Mesothelial cell of epicardium (in vitro differentiated cells): ENCODE results near the gene PACRG. TPM values are rescaled to one million over a fixed set of nuclear protein-coding genes. Genes with fewer than 3 reads are reported as not detected.

Experiments
- DNase-seq, 2 experiments: peaks; one replicate each; pipeline ENCODE4 v3.0.0; 2021; ENCODE audit warnings: low spot score in 2 of 2; ENCODE audit not compliant: unreplicated experiment in 2 of 2
- H3K27ac Mint-ChIP-seq: 2 replicates; pipeline ENCODE4 v1.8.0; 2021; ENCODE audit warnings: mixed read lengths
- H3K27me3 Mint-ChIP-seq: 2 replicates; pipeline ENCODE4 v1.8.0; 2021; ENCODE audit warnings: low read depth, mixed read lengths
- H3K36me3 Mint-ChIP-seq: 2 replicates; pipeline ENCODE4 v1.8.0; 2021; ENCODE audit warnings: mixed read lengths
- H3K4me1 Mint-ChIP-seq: 2 replicates; pipeline ENCODE4 v1.8.0; 2021; ENCODE audit warnings: mixed read lengths
- H3K4me3 Mint-ChIP-seq: 2 replicates; pipeline ENCODE4 v1.8.0; 2021; ENCODE audit warnings: mild to moderate bottlenecking, moderate library complexity, mixed read lengths
- H3K9me3 Mint-ChIP-seq: 2 replicates; pipeline ENCODE4 v1.8.0; 2021; ENCODE audit warnings: mixed read lengths
- total RNA-seq: library from RNA; stranded (reverse); gene quantifications from 3 replicates; pipeline ENCODE4 v1.2.1, GENCODE V29; 2021
- TF ChIP-seq, protein P1 (sequence below): fragments of 200-600 bp; sonication (generic); IDR thresholded peaks from one replicate; pipeline ENCODE4 v1.5.0; 2021; ENCODE audit warnings: antibody characterized with exemption; ENCODE audit not compliant: unreplicated experiment

Gene PACRG
- total RNA-seq, 1 donor from 2014 or later = 1.6 TPM

DNA sequence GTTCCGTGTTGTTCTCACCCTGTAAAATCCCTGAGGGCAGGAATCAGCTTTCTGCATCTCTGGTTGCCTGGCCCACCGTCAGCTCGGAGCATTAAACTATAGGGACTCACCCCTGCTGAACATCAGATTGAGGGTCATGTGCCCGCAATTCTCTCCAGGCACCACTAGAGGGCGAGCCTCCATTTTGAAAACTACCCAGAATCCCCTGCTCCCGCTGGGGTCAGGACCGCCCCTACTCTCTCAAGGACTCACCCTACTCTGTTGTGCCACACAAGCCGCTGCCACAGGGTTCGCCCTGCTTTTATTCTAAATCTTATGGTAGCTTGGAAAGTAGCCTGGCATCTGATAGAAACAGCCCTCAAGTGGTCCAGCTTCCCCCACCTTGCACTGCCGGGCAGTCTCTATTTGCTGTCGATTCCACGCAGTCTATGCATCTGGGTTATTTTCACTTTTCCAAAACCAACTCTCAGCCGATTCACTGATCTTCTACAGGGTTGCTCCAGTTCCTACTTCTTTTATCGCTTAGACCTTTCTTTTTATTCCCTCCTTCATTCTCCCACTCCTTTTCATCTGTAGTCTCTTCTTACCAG is 442.6 kb downstream of the PACRG start:
- Mint-ChIP-seq H3K27me3 (no peaks in the 10 kb centered on the region), H3K36me3 (no peaks in the 10 kb centered on the region), H3K4me1 (no peaks in the 10 kb centered on the region), H3K9me3 (peaks cover 4% of the 10 kb centered on the region), H3K27ac (no peak overlapping the region), H3K4me3 (no peak overlapping the region)
- TF ChIP-seq, protein P1, sequence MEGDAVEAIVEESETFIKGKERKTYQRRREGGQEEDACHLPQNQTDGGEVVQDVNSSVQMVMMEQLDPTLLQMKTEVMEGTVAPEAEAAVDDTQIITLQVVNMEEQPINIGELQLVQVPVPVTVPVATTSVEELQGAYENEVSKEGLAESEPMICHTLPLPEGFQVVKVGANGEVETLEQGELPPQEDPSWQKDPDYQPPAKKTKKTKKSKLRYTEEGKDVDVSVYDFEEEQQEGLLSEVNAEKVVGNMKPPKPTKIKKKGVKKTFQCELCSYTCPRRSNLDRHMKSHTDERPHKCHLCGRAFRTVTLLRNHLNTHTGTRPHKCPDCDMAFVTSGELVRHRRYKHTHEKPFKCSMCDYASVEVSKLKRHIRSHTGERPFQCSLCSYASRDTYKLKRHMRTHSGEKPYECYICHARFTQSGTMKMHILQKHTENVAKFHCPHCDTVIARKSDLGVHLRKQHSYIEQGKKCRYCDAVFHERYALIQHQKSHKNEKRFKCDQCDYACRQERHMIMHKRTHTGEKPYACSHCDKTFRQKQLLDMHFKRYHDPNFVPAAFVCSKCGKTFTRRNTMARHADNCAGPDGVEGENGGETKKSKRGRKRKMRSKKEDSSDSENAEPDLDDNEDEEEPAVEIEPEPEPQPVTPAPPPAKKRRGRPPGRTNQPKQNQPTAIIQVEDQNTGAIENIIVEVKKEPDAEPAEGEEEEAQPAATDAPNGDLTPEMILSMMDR = peak; percentile 84
- no peak for DNase-seq

DNA sequence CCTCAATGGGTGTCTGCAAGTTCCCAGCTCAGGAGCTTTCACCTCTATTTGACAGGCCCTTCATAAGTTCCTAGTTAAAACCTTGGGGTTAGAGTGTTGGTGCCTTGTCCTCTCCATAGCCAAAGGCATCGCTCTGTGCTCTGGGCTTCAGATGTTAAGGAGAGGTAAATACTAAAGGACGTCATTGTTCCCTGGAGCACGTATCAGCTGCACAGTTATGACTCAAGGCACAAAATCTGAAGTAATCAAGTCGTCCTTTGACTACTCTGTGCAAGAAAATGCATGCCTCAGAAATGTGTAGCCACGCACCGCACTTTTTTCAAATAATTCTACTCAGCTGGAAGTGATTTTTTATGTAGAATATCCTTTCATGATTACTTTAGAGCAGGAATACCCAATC is 446.0 kb downstream of the PACRG start:
- peaks cover 4% of the 10 kb centered on the region for H3K9me3 Mint-ChIP-seq
- H3K36me3 Mint-ChIP-seq = no peaks in the 10 kb centered on the region
- TF ChIP-seq, protein P1 = no peak
- H3K27me3 Mint-ChIP-seq = peaks cover 4% of the 10 kb centered on the region
- no peak overlapping the region for H3K4me3 Mint-ChIP-seq
- H3K27ac Mint-ChIP-seq = no peak overlapping the region
- no peak for DNase-seq
- H3K4me1 Mint-ChIP-seq = no peaks in the 10 kb centered on the region

DNA sequence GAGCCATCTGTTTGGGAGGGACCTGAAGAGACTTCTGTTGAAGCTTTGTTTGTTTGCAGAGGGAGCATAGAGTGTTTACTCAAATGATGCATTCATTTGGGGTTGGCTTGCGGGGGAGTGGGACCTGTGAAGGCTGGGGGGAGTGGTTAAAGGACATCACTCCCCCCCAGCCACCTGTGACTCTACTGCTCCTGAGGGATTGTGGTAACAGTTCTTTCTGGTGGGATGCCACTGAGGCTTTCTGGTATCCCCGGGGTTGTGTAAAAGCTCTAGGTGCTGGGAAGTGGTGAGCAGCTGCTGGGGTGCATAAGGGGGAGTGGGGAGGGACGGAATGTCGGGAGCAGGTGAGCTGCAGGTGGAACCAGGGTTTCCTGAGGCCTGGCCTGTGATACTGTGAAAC is 447.5 kb downstream of the PACRG start:
- TF ChIP-seq, protein P1 = no peak
- Mint-ChIP-seq H3K36me3 (no peaks in the 10 kb centered on the region), H3K4me3 (no peak overlapping the region), H3K27me3 (peaks cover 4% of the 10 kb centered on the region), H3K9me3 (peaks cover 4% of the 10 kb centered on the region), H3K27ac (no peak overlapping the region), H3K4me1 (no peaks in the 10 kb centered on the region)
- DNase-seq = no peak

DNA sequence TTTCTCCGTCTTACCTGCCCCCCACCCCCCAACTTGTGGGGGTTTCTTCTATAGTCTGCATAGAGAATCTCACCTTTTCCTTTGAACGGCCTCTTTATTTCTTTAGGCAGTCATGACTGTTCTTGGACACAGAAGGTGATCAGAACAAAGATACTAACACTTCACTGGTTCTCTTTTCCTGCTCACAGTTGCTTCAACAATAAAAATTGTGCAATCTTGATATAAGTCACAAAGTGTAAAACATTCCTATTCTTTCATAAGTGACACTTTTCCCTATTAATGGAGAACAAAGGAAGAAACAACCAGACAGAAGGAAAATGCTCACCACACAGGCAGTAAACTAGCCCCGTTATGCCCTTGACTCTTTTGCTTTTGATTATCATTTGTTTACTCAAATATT is 448.3 kb downstream of the PACRG start:
- no peaks in the 10 kb centered on the region for H3K36me3 Mint-ChIP-seq
- H3K4me3 Mint-ChIP-seq = no peak overlapping the region
- H3K27ac Mint-ChIP-seq = no peak overlapping the region
- peaks cover 5% of the 10 kb centered on the region for H3K27me3 Mint-ChIP-seq
- no peak for DNase-seq
- TF ChIP-seq, protein P1 = no peak
- H3K9me3 Mint-ChIP-seq = no peaks in the 10 kb centered on the region
- no peaks in the 10 kb centered on the region for H3K4me1 Mint-ChIP-seq

DNA sequence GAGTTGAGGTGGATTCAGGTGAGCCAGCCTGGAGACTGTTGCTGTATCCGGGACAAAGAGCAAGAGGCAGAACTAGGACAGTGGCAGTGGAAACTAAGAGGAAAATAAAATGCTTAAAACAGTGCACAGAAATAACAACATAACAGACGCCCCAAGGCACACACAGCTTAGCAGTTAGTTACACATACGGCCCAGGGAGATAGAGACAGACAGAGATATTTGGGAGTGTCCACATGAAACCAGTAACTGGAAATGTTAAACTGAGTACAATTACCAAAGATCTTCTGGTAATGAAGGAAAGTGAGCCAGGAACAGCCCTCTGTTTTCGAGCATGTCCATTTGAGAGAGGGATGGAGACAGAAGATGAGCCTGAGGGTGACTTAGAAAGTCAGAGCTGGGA is 449.2 kb downstream of the PACRG start:
- Mint-ChIP-seq H3K27me3 (peaks cover 8% of the 10 kb centered on the region), H3K36me3 (no peaks in the 10 kb centered on the region), H3K9me3 (no peaks in the 10 kb centered on the region), H3K27ac (no peak overlapping the region), H3K4me3 (no peak overlapping the region), H3K4me1 (no peaks in the 10 kb centered on the region)
- DNase-seq = no peak
- TF ChIP-seq, protein P1 = no peak
